ENCODE results near the gene CDH4. TPM values are rescaled to one million over a fixed set of nuclear protein-coding genes. Genes with fewer than 3 reads are reported as not detected.

CDH4 gene
- total and polyA plus RNA-seq, 5 donors from 2014 or later: 0.07 to 0.69 (median 0.49) TPM; not detected in 1

DNA sequence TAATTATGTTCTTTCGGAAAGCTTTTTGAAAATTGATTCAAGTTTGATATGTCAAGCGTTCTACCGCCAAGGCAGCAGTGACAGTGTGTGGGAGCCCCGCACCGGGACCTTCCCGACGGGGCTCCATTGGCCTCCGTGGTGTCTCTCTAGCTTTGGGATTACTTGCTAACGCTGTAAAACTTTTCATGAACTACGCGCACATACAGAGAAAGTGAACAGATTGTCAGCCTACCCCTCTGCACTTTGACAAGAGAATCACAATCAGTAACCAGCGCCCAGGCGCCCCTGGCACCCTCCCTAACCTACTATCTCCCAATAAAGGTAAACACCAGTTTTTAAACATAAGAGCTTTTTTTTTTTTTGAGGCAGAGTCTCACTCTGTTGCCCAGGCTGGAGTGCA lies 274.8 kb downstream of the CDH4 start:
- DNase-seq (no peak), ATAC-seq (ENCODE audit: low read depth in 2 of 2) (no peak)
- Histone ChIP-seq H3K36me3 (ENCODE audit: control insufficient read depth, insufficient read depth, low read length) (no peaks in the 10 kb centered on the region), H3K4me3 (ENCODE audit: low read depth, low read length) (no peak overlapping the region), H3K4me1 (ENCODE audit: control insufficient read depth, insufficient read depth, low read length, poor library complexity, severe bottlenecking) (no peaks in the 10 kb centered on the region), H3K27ac (ENCODE audit: insufficient read depth, low read length, poor library complexity, severe bottlenecking) (no peak overlapping the region), H3K27me3 (ENCODE audit: control insufficient read depth, insufficient read depth, low read length) (no peaks in the 10 kb centered on the region), H3K9me3 (ENCODE audit: control insufficient read depth in 2 of 2, low read length in 2 of 2) (no peaks in the 10 kb centered on the region)
- Mint-ChIP-seq H3K4me1 (no peaks in the 10 kb centered on the region), H3K9me3 (peaks cover 0 to 7% (median 0%) of the 10 kb centered on the region in 7 donors), H3K27me3 (no peaks in the 10 kb centered on the region), H3K27ac (no peak overlapping the region), H3K36me3 (no peaks in the 10 kb centered on the region), H3K4me3 (no peak overlapping the region)

GRCh38 chr20:61527626-61528025 lies 275.6 kb downstream of the CDH4 start:
- no peak overlapping the region for H3K27ac Mint-ChIP-seq
- no peaks in the 10 kb centered on the region for H3K36me3 ChIP-seq (ENCODE audit: control insufficient read depth, insufficient read depth, low read length)
- H3K36me3 Mint-ChIP-seq: no peaks in the 10 kb centered on the region
- peaks cover 0 to 5% (median 0%) of the 10 kb centered on the region in 7 donors for H3K9me3 Mint-ChIP-seq
- no peak overlapping the region for H3K4me3 ChIP-seq (ENCODE audit: low read depth, low read length)
- no peak for DNase-seq
- no peaks in the 10 kb centered on the region for H3K27me3 ChIP-seq (ENCODE audit: control insufficient read depth, insufficient read depth, low read length)
- ATAC-seq (ENCODE audit: low read depth in 2 of 2): no peak
- no peaks in the 10 kb centered on the region for H3K27me3 Mint-ChIP-seq
- H3K4me1 ChIP-seq (ENCODE audit: control insufficient read depth, insufficient read depth, low read length, poor library complexity, severe bottlenecking): no peaks in the 10 kb centered on the region
- H3K27ac ChIP-seq (ENCODE audit: insufficient read depth, low read length, poor library complexity, severe bottlenecking): no peak overlapping the region
- H3K4me1 Mint-ChIP-seq: no peaks in the 10 kb centered on the region
- no peaks in the 10 kb centered on the region for H3K9me3 ChIP-seq (ENCODE audit: control insufficient read depth in 2 of 2, low read length in 2 of 2)
- no peak overlapping the region for H3K4me3 Mint-ChIP-seq

GRCh38 chr20:61528591-61528990 lies 276.5 kb downstream of the CDH4 start:
- Mint-ChIP-seq H3K4me1 (no peaks in the 10 kb centered on the region), H3K27ac (no peak overlapping the region), H3K36me3 (no peaks in the 10 kb centered on the region), H3K9me3 (peaks cover 0 to 5% (median 0%) of the 10 kb centered on the region in 7 donors), H3K27me3 (no peaks in the 10 kb centered on the region), H3K4me3 (no peak overlapping the region)
- Histone ChIP-seq H3K27me3 (ENCODE audit: control insufficient read depth, insufficient read depth, low read length) (no peaks in the 10 kb centered on the region), H3K4me1 (ENCODE audit: control insufficient read depth, insufficient read depth, low read length, poor library complexity, severe bottlenecking) (no peaks in the 10 kb centered on the region), H3K36me3 (ENCODE audit: control insufficient read depth, insufficient read depth, low read length) (no peaks in the 10 kb centered on the region), H3K27ac (ENCODE audit: insufficient read depth, low read length, poor library complexity, severe bottlenecking) (no peak overlapping the region), H3K9me3 (ENCODE audit: control insufficient read depth in 2 of 2, low read length in 2 of 2) (no peaks in the 10 kb centered on the region), H3K4me3 (ENCODE audit: low read depth, low read length) (no peak overlapping the region)
- no peak for ATAC-seq (ENCODE audit: low read depth in 2 of 2)
- no peak for DNase-seq

DNA sequence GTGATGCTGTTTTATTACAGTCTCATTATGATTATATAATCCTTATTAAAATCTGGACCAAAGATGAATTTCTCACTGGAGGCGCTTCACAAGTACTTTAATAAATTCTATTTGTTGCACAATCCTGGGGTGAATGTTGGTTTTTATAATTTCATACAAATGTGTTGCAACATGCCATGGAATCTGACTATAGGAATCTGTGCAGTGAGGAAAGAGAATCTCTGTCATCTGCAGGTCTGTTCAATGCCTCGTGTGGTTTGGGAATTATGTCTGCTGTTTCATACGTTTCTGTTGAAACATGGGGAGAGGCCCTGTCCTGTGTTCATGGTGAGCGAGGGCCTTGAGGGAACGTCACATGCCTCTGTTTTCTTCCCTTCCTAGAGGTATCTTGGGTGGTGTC lies 277.3 kb downstream of the CDH4 start:
- Histone ChIP-seq H3K4me1 (ENCODE audit: control insufficient read depth, insufficient read depth, low read length, poor library complexity, severe bottlenecking) (no peaks in the 10 kb centered on the region), H3K36me3 (ENCODE audit: control insufficient read depth, insufficient read depth, low read length) (no peaks in the 10 kb centered on the region), H3K27me3 (ENCODE audit: control insufficient read depth, insufficient read depth, low read length) (no peaks in the 10 kb centered on the region), H3K9me3 (ENCODE audit: control insufficient read depth in 2 of 2, low read length in 2 of 2) (no peaks in the 10 kb centered on the region), H3K4me3 (ENCODE audit: low read depth, low read length) (no peak overlapping the region), H3K27ac (ENCODE audit: insufficient read depth, low read length, poor library complexity, severe bottlenecking) (no peak overlapping the region)
- Mint-ChIP-seq H3K27me3 (no peaks in the 10 kb centered on the region), H3K4me1 (no peaks in the 10 kb centered on the region), H3K36me3 (no peaks in the 10 kb centered on the region), H3K27ac (no peak overlapping the region), H3K9me3 (peaks cover 0 to 5% (median 0%) of the 10 kb centered on the region in 7 donors), H3K4me3 (no peak overlapping the region)
- no peak for ATAC-seq (ENCODE audit: low read depth in 2 of 2)
- DNase-seq: no peak

- Mint-ChIP-seq H3K27me3 (no peaks in the 10 kb centered on the region), H3K9me3 (peaks cover 0 to 5% (median 0%) of the 10 kb centered on the region in 7 donors), H3K4me3 (no peak overlapping the region), H3K4me1 (no peaks in the 10 kb centered on the region), H3K27ac (no peak overlapping the region), H3K36me3 (no peaks in the 10 kb centered on the region)
- H3K27ac ChIP-seq (ENCODE audit: insufficient read depth, low read length, poor library complexity, severe bottlenecking): no peak overlapping the region
- no peak for ATAC-seq (ENCODE audit: low read depth in 2 of 2)
- DNase-seq: no peak
- H3K36me3 ChIP-seq (ENCODE audit: control insufficient read depth, insufficient read depth, low read length): no peaks in the 10 kb centered on the region
- no peak overlapping the region for H3K4me3 ChIP-seq (ENCODE audit: low read depth, low read length)
- no peaks in the 10 kb centered on the region for H3K9me3 ChIP-seq (ENCODE audit: control insufficient read depth in 2 of 2, low read length in 2 of 2)
- no peaks in the 10 kb centered on the region for H3K27me3 ChIP-seq (ENCODE audit: control insufficient read depth, insufficient read depth, low read length)
- no peaks in the 10 kb centered on the region for H3K4me1 ChIP-seq (ENCODE audit: control insufficient read depth, insufficient read depth, low read length, poor library complexity, severe bottlenecking)
Observed at GRCh38 chr20:61531553-61532345, 279.7 kb downstream of the CDH4 start.

DNA sequence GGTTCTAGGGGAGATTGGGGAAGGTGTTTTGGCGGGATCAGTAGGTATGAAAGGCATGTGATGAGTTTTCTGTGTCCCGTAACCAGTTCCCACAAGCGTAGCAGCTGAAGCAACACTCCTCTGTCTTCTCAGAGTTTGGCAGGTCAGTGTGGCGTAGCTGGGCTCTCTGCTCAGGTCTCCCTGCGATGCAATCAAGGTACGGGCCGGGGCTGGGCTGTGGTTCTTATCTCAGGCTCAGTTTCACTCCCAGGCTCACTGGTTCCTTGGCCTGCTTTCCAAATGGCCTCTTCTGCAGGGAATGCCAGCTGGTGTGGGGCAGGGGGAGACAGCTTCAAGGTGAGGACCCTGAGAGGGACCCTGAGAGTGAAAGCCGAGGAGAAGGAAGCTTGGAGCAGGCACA lies 280.7 kb downstream of the CDH4 start:
- no peak overlapping the region for H3K27ac Mint-ChIP-seq

GRCh38 chr20:61533231-61533631 lies 281.2 kb downstream of the CDH4 start:
- Histone ChIP-seq H3K4me3 (ENCODE audit: low read depth, low read length) (no peak overlapping the region), H3K27me3 (ENCODE audit: control insufficient read depth, insufficient read depth, low read length) (no peaks in the 10 kb centered on the region), H3K9me3 (ENCODE audit: control insufficient read depth in 2 of 2, low read length in 2 of 2) (no peaks in the 10 kb centered on the region), H3K27ac (ENCODE audit: insufficient read depth, low read length, poor library complexity, severe bottlenecking) (no peak overlapping the region), H3K36me3 (ENCODE audit: control insufficient read depth, insufficient read depth, low read length) (no peaks in the 10 kb centered on the region), H3K4me1 (ENCODE audit: control insufficient read depth, insufficient read depth, low read length, poor library complexity, severe bottlenecking) (no peaks in the 10 kb centered on the region)
- Mint-ChIP-seq H3K9me3 (peaks cover 0 to 5% (median 0%) of the 10 kb centered on the region in 7 donors), H3K27me3 (no peaks in the 10 kb centered on the region), H3K4me3 (no peak overlapping the region), H3K4me1 (no peaks in the 10 kb centered on the region), H3K36me3 (no peaks in the 10 kb centered on the region), H3K27ac (no peak overlapping the region)
- no peak for ATAC-seq (ENCODE audit: low read depth in 2 of 2)
- no peak for DNase-seq

More for the DNA sequence above, 280.7 kb downstream of the CDH4 start:
- Histone ChIP-seq H3K36me3 (ENCODE audit: control insufficient read depth, insufficient read depth, low read length) (no peaks in the 10 kb centered on the region), H3K4me3 (ENCODE audit: low read depth, low read length) (no peak overlapping the region), H3K27ac (ENCODE audit: insufficient read depth, low read length, poor library complexity, severe bottlenecking) (no peak overlapping the region), H3K27me3 (ENCODE audit: control insufficient read depth, insufficient read depth, low read length) (no peaks in the 10 kb centered on the region), H3K9me3 (ENCODE audit: control insufficient read depth in 2 of 2, low read length in 2 of 2) (no peaks in the 10 kb centered on the region), H3K4me1 (ENCODE audit: control insufficient read depth, insufficient read depth, low read length, poor library complexity, severe bottlenecking) (no peaks in the 10 kb centered on the region)
- H3K36me3 Mint-ChIP-seq: no peaks in the 10 kb centered on the region
- no peaks in the 10 kb centered on the region for H3K4me1 Mint-ChIP-seq
- ATAC-seq (ENCODE audit: low read depth in 2 of 2) (no peak), DNase-seq (no peak)
- H3K4me3 Mint-ChIP-seq: no peak overlapping the region
- H3K9me3 Mint-ChIP-seq: peaks cover 0 to 5% (median 0%) of the 10 kb centered on the region in 7 donors
- H3K27me3 Mint-ChIP-seq: no peaks in the 10 kb centered on the region

GRCh38 chr20:61534346-61534745 lies 282.3 kb downstream of the CDH4 start:
- no peak for ATAC-seq (ENCODE audit: low read depth in 2 of 2)
- Histone ChIP-seq H3K27ac (ENCODE audit: insufficient read depth, low read length, poor library complexity, severe bottlenecking) (no peak overlapping the region), H3K4me3 (ENCODE audit: low read depth, low read length) (no peak overlapping the region), H3K4me1 (ENCODE audit: control insufficient read depth, insufficient read depth, low read length, poor library complexity, severe bottlenecking) (no peaks in the 10 kb centered on the region), H3K36me3 (ENCODE audit: control insufficient read depth, insufficient read depth, low read length) (no peaks in the 10 kb centered on the region), H3K27me3 (ENCODE audit: control insufficient read depth, insufficient read depth, low read length) (no peaks in the 10 kb centered on the region), H3K9me3 (ENCODE audit: control insufficient read depth in 2 of 2, low read length in 2 of 2) (no peaks in the 10 kb centered on the region)
- Mint-ChIP-seq H3K4me1 (no peaks in the 10 kb centered on the region), H3K36me3 (no peaks in the 10 kb centered on the region), H3K27me3 (no peaks in the 10 kb centered on the region), H3K27ac (no peak overlapping the region), H3K9me3 (peaks cover 0 to 4% (median 0%) of the 10 kb centered on the region in 7 donors), H3K4me3 (no peak overlapping the region)
- no peak for DNase-seq

Data from CD4-positive, CD25-positive, alpha-beta regulatory T cell (primary cell).